Measurements from ENCODE around the gene SLC25A21.

Gene SLC25A21

DNA sequence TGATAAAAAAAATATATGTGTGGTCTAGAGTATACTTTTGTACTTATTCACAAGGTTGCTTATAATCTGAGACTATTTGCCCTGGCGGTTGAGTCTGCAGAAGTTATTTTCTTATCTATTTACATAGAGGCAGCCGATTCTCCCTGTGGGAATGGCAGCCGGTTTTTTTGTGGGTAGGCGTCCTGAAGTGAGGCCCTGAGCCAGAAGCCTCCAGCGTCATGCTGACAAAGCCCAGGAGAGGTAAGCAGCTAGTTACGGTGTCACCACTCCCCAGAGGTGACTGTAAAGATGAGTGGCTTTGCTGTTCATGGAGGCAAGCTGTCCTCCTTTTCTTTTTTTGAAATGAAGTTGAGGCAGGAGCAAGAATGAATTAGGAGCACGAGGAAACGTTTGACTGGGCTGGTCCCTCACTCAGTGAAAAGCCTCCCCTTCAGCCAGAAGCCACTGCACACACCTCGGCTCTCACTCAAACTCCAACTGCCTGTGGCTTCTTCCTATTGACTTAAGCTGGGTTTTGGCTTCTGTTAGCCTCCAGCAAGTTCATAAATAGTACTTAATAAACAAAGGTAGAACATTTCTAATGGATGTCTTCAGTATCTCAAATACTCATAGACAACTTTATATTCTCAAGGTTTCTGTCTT is 489.2 kb downstream of the SLC25A21 start:
- peak; percentile 21 for DNase-seq

DNA sequence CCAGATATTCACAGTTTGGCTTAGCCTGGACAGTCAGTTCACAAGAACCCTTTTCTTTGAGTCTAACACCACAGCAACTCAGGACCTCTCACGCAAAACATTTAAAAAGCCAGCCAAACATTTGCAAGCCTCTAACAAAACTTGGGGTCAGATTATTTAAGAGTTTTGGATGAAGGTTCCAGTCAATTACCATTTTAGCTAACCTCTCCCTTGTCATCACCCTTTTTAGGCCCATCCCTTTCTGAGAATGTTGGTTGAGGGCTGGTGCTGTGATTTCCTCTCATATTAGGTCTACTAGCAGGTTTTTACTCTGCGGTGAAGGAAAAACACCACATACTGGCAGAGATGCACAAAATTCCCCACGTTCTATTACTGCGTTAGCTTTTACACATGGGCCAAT is 490.1 kb downstream of the SLC25A21 start:
- DNase-seq: no peak

DNA sequence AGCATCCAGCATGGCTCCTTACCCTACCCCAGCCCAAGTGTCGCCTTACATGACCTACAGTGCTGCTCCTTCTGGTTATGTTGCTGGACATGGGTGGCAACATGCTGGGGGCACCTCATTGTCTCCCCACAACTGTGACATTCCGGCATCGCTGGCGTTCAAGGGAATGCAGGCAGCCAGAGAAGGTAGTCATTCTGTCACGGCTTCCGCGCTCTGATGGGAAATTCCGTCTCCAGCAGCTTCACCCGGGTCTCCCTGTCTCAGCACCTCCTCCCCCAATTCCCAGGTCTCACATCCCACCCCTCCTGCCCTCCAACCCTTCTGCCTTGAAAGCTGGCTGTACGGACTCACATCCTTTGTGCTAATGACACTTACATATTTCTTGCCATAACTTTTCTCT is 496.2 kb downstream of the SLC25A21 start:
- DNase-seq: no peak

DNA sequence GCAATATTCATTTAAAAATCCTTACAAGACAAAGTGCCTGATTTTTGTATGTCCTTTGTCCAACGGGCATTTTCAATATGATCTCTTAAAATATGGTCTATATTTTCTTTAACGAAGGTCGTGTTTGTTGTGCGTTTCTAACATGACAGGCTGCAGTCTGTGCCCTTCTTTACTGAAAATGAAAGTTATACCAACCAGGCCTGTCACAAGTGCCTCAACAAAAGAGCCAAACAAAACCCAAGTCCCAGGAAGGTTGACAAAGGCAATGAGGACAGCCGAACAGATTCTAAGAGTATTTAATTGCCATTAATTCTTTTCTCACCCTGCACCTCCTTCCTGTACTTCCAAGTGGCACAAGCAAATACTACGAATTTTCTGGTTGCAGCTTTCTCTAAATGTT is 496.8 kb downstream of the SLC25A21 start:
- no peak for DNase-seq

DNA sequence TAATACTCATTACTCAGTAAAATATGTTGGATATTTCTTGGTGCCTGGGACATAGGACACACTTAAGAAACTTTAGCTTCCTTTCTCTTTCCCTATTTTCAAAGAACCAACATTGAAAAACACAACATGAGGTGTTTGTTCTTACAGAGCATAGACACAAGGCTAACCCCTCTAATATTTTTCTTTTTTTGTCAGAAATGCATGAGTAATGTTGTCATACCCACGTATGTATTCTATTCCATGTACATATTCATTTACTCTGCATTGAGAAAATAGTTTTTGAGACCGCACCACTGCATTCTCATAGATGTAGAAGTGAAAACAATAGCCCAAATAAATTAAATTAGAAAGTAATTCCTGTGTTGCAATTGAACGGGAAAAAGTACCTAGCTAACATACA is 497.7 kb downstream of the SLC25A21 start:
- DNase-seq: no peak

DNA sequence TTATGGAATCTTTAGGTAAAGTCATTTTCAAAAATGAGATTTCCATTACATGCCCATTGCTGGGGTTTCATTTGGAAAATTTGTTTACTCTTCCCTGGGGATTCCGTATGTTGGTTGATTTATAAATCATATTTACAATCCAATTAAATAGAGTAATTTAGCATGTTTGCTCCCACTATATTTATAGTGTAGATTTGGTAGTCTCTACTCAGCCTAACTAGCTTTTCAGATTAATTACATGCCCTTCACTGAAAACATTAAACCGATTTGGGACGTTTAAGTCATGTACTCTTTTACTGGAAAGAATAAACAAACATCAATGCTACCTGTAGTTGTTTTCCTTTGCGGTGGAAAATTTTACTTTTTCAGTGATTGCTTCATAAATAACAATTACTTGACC is 500.3 kb downstream of the SLC25A21 start:
- no peak for DNase-seq

DNA sequence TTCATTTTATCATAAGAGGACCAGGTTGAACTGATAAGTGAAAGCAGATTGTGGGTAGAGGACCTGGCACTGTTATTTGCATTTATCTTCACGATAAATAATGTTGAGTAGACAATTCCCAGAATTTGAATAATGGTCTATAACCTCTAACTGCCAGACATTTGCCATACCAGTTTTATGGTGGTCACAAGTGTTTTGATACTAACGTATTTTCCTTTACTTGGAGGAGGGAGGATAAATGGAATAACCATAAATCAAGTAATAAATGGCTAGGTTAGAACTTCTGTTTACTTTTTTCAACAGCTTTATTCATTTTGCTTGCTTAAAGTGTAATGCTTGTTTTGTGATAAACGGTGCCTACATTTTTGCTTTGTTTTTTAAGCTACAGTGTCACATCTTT is 501.3 kb downstream of the SLC25A21 start:
- DNase-seq: no peak

DNA sequence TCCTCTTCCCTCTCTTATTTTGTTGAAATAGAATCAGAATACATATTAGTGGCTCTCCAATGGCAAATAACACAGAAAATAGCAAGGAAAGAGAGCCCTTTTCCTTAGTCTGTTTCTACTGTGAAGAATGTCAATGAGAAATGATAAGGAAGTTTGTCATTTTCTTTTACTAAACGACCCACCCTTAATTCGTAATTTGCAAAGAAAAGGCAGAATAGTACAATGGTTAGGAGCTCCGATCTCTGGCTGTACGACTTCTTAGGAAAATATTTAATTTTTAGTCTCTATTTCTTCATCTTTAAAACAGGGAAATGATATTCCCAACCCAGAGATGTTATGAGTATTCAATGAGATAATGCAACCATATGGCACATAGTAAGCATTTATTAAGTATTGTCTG is 504.7 kb downstream of the SLC25A21 start:
- DNase-seq: no peak

DNA sequence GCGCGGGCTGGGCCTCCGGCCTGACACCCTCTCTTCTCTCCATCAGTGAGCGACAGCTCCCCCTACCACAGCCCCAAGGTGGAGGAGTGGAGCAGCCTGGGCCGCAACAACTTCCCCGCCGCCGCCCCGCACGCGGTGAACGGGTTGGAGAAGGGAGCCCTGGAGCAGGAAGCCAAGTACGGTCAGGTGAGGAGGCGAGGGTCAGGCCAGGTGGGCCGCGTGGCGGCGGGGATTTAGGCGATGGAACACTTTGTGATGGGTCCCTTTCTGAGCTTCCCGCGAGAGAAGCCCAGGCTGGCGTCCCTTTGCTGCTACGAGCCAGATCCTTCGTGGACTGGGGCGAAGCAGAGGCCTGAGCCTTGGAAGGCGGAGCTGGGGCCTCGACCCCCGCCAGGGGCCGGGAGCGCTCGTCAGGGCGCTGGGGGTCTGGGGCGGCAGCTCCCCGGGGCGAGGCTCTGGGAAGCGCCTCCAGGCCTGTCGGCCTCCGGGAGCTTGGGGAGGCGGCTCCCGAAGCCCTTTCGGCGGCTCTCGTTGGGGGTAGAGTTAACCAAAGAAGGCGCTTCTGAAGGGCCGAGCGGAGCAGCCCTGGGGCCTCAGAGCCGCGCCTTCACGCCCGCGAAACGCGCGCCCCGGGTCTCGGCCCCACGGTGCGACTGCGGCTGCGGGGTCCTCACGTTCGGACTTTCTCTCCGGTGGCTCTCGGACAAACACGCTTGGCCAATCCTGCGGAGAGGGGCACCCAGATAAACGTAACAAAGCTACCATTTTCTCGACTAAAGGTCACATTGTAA is 505.8 kb downstream of the SLC25A21 start:
- DNase-seq: no peak

DNA sequence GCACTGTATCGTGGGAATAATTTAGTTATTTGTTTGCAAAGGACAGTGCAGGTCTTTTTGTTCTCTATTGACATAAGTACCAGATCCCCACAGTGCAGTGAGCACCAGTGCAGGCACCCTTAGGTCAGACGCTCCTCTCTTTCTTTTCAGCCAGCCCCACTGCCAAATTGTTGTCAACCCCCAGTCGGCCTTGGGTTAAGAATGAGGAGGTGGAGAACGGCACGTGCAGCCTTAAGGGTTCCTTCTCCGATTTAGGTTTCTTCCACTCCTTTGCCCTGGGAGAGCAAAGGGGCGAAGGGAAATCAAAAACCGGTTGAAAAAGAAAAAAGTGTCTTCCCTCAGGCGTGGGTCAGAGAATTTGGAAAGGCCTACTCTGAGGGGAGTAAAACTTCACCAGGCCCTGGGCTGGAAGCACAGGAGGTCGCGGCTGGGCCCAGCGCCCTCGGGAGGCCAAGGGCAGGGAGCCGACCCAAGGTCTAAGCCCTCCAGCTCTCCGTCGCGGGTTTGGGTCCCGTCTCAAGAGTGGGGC is 506.5 kb downstream of the SLC25A21 start:
- no peak for DNase-seq

DNA sequence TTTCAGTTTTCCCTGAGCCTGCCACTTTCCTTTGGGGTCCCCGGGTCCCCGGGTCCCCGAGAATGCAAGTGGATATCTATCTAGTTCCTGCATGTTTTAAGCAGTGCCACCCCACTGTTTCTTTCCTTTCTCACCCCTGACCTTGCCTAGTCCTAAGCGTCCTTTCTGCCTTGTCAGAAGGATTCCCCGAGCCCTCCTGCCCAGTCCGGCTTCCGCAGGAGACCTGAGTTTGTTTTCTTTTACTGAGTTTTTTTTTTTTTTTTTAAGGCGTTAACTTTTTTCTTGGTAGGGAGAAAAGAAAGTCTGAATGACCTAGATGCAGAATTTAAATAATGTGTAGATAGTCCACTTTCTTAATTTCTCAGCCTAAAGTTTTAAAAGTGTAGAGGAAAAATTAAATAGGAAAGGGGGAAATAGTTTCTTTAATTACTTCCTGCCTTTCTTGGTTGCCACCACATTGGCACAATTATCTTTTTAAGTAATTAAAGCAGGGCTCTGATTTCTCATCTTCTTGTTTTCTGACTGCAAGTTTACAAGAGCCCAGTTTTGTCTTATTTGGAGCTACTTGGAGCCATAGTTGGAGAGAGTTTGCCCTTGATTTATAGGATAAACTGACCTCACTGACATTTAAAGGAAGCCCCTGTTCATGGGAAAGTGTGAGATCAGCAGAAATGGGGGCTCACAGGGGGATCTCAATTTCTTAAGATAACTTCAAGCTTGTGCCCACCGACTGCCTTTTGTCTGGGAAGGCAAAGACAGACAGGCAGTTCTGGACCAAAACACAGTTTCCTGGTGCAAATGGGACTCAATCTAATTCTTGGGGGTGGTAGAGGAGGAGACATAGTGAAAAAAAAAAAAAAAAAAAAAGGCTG is 507.8 kb downstream of the SLC25A21 start:
- no peak for DNase-seq

DNA sequence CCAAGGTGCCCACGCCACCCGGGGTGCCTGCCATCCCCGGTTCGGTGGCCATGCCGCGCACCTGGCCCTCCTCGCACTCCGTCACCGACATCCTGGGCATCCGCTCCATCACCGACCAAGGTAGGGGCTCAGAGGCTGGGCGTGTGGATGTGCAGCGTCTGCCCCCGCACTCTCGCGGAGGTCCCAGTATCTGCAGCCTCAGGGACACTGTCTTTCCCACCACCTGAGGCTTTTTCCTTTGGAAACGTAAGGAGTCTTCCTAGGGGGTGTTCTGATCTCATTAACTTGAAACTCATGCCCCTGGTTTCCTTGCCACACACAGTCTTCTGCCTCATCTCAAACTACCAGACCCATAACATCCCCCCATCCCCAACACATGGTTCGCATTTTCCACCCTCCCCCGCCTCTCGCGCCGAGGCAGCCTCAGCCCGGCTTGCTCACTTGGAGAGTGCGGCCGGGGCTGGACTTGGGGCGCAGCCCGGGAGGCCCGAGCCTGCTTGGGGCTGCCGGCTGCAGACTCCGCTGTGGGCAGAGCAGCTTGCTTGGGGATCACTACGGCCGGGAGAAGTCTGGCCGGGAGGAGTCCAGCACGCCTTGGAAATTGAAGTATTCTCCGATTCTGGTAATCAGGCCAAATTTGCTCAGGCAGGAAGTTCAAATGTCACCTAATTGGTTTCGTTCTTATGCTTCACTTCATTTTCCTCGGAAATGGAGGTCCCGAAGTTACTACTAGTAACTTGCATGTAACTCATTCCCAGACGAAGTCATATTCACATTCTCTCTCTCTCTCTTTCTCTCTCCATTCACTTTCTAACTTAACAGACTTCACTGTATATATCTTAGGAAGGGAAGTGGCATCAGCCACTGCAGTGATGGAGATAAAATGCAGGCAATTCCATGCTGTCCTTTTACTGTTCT is 508.7 kb downstream of the SLC25A21 start:
- DNase-seq: no peak

DNA sequence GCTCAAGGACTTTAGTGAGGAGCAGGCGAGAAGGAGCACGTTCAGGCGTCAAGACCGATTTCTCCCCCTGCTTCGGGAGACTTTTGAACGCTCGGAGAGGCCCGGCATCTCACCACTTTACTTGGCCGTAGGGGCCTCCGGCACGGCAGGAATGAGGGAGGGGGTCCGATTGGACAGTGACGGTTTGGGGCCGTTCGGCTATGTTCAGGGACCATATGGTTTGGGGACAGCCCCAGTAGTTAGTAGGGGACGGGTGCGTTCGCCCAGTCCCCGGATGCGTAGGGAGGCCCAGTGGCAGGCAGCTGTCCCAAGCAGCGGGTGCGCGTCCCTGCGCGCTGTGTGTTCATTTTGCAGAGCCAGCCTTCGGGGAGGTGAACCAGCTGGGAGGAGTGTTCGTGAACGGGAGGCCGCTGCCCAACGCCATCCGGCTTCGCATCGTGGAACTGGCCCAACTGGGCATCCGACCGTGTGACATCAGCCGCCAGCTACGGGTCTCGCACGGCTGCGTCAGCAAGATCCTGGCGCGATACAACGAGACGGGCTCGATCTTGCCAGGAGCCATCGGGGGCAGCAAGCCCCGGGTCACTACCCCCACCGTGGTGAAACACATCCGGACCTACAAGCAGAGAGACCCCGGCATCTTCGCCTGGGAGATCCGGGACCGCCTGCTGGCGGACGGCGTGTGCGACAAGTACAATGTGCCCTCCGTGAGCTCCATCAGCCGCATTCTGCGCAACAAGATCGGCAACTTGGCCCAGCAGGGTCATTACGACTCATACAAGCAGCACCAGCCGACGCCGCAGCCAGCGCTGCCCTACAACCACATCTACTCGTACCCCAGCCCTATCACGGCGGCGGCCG is 509.6 kb downstream of the SLC25A21 start:
- DNase-seq: peak; percentile 38

DNA sequence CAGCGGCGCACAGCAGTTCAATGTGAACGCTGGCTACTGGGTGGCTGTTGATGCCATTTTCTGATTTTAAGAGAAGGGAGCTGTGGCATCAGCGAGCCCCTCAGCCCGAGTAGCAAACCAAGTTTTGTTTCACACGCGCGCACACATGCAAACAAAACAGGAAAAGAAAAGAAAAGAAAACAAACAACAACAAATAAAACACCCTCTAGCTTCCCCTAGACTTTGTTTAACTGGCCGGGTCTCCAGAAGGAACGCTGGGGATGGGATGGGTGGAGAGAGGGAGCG is 510.2 kb downstream of the SLC25A21 start:
- no peak for DNase-seq

DNA sequence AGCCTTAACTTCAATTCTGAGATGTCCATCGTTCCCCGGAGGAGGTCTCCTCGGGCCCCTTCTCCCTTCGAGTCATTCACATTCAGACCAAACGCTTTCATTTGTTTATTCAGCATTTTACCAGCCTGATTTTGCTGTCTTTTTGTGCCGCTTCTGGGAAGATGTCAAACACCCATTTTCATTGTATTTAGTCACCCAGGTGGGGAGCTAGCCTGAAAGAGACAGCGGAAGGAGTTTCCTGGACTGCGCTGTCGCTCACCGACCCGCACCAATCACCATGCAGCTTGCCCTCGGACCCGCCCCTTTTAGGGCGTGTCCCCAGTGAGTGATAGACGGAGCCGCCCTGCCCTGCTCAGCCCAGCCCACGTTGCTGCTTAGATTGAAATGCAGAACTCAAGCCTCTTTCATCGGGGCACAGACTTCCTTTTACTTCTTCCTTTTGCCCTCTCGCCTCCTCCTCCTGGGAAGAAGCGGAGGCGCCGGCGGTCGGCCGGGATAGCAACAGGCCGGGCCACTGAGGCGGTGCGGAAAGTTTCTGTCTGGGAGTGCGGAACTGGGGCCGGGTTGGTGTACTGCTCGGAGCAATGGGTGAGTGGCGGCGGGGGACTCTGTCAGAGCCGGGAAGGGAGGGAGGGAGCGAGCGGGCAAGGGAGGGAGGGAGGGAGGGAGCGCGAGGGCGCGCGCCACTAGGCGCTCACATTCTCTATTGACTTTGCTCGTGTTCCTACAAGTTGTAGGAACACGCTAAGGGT is 510.7 kb downstream of the SLC25A21 start, which contains the start of gene PAX9:
PAX9 (plus strand) TSS at position 355 of the 752 bp plus-strand sequence; CDS start at position 585, 230 bp downstream.
- peak; percentile 96 for DNase-seq

DNA sequence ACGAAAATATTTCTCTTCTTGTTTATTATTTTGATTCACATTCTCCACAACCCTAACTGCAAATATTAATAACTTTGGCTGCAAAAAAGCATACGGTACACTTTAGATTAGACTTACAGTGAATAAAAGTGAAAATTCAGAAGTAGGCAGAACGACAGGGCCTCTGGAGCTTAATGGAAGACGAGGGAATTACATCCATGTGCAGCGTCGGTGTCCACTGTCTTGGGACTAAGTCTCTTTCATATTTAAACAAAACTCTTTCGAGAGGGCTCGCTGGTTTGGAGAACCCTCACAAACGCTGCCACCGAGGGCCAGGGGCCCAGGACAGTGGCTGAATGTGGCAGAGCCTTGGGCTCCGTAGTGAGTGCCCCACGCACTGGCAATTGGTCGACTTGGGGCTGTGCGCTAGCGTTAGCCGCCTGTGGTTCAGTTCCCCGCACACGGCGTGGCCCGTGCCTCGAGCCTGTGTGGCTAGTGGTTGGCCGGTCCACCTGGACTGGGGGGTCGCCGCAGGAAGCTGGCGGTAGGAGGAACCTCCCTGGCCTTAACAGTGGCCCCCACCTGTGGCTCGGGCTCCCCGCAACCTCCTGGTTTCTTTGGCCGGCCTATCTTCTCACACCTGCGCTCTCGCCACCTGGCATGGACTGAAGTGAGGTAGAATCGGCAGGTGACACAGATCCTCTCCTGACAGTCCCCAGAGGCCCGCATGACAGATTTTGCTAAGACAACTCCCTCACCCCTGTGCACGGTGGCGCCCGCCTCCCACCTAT is 511.5 kb downstream of the SLC25A21 start:
- DNase-seq: peak; percentile 88

DNA sequence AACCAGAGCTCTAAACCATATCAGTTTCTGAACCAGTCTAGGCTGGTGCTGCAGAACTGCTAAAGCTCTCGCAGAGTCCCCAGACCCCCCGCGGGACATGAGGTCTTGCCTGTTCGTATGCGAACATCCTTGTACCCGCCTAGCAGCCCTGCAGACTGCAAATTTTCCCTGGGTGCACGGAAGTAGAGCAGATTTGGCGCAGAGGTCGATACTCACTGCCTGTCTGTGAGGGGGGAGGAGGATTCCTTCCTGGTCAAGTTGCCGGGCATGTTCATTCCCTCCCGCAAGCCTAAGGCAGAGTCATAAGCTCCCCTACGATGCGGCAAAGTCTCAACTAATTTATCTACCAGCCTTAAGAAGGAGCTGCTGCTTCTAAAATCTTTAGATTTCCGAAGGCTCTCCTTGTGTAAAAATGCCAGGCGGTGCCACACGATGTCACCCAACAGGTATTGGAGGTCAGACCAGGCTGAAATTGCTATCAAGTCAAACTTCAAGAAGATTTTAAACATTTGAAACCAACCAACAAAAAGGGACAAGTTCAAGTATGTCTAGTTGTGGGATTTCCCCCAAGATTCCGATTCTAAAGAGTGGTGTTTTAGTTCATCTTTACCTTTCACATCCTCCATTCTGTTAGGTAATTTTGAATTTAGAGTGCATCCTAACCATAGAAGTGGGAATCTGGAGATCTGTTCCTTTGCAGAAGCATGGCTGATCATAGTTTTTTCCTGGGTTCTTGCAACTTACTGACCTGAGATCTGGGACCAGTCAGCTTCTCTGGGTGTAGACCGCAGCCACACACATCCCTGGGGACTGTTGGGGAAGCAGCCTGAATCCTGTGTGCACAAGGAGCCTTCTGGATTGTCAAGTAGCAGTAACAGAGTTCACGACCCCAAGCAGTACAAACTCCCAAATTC is 512.3 kb downstream of the SLC25A21 start:
- DNase-seq: no peak

DNA sequence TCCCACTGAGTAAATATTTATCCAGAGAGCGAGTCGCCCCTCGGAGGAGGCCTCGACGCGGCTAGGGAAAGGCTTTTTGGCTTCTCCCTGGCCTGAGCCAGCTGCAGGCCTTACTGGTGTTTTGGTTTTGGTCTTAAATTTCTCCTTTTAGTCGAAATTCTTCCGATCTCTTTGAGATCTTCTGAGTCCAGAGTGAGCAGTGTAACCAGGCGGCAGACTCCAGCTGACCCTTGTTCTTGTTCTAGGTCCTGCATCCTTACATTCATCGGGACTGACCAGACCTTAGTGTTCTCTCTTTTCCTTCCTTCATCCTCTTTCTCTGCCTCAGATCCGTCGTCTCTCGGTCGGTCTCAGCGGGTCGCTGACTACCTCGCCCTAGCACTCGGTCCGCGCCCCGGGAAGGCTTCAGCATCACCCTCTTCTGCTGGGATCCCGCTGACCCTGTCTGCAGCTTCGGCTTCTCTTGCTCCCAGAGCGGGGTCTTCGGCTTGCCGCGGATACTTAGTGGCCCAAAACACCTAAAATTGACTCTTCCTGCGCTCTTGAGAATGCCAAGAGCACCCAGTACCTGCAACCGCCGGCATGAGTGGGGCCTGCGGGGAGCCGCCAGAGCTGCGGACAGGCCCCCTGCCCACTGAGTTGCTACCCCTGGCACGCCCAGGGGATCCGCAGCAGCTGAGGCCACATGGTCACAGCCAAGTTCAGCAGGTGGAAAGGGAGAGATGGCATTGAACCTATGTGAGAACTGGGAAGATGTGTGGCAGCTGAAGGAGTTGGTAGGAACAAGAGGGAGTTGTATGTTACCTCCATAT is 513.2 kb downstream of the SLC25A21 start:
- DNase-seq: no peak
